ENCODE data around the gene KCTD11.

Gene KCTD11

DNA sequence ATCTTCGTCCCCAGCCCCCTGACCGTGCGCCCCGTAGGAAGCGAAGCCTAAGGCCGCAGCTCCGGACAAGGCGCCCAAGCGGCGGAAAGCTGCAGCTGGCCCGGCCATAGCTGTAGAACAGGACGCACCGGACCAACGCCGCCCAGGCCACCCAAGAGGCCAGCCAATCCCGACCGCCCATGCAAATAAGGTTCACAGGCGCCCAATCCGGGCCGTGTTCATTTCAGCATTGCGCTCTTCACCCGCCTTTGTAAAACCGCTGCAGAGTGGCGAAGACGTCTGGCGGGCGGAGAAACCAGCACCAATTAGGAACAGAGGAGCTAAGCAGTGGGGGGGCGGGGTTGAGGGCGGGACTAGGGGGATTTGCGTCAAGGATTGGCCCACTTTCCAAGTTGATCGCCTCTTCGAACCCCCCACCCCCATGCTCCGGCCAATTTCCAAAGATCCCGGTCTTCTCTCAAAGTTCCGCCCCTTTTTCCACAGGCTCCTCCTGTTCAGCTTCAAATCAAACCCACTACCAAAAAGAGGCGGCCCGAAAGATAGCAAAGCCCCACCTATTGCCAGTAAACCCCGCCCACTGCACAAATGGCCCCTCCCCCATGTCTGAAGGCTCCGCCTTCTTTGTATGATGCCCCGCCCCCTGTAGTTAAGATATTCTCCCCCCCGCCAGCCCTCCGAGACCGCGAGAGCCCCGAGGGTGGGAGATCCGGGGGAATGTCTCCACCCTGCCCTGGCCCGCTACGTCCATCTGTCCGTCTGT is 52.2 kb downstream of the KCTD11 start, which contains the start of gene TMEM256:
TMEM256 (minus strand) TSS at position 121 of the 760 bp plus-strand sequence; CDS start at position 108, 13 bp downstream.
- H3K4me2 ChIP-seq (ENCODE audit: low read length), result peak within 1 kb of the TSS; percentile 85
- H4K20me1 ChIP-seq (ENCODE audit: insufficient read depth, low read length), result no peaks in the 10 kb centered on the region
- H3K9me3 ChIP-seq (ENCODE audit: insufficient read depth, low read length), result no peaks in the 10 kb centered on the region
- H3K4me1 ChIP-seq (ENCODE audit: low read length), result peaks cover 10% of the 10 kb centered on the region
- no peak for TF ChIP-seq EZH2phosphoT487 (IDR thresholded peaks at IDR 0.05; ENCODE audit: low read depth)
- TF ChIP-seq, protein P1, sequence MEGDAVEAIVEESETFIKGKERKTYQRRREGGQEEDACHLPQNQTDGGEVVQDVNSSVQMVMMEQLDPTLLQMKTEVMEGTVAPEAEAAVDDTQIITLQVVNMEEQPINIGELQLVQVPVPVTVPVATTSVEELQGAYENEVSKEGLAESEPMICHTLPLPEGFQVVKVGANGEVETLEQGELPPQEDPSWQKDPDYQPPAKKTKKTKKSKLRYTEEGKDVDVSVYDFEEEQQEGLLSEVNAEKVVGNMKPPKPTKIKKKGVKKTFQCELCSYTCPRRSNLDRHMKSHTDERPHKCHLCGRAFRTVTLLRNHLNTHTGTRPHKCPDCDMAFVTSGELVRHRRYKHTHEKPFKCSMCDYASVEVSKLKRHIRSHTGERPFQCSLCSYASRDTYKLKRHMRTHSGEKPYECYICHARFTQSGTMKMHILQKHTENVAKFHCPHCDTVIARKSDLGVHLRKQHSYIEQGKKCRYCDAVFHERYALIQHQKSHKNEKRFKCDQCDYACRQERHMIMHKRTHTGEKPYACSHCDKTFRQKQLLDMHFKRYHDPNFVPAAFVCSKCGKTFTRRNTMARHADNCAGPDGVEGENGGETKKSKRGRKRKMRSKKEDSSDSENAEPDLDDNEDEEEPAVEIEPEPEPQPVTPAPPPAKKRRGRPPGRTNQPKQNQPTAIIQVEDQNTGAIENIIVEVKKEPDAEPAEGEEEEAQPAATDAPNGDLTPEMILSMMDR (IDR thresholded peaks at IDR 0.05; ENCODE audit: low read depth, low read length), result no peak
- no peaks in the 10 kb centered on the region for H3K79me2 ChIP-seq (ENCODE audit: low read length)
- no peaks in the 10 kb centered on the region for H3K36me3 ChIP-seq (replicated peaks; ENCODE audit: low read depth, low read length)
- peaks cover 5% of the 10 kb centered on the region; the same call in 1 of the 2 replicates for H3K27me3 ChIP-seq (ENCODE audit: low read depth, low read length)
- H3K4me3 ChIP-seq (ENCODE audit: low read length), result peak within 1 kb of the TSS; percentile 83
- peak within 1 kb of the TSS; percentile 69; the same call in 1 of the 2 replicates for H2AFZ ChIP-seq (ENCODE audit: low read depth, low read length)
- peak within 1 kb of the TSS; percentile 68 for H3K9ac ChIP-seq (ENCODE audit: low read length)
- H3K27ac ChIP-seq (ENCODE audit: low read length), result peak within 1 kb of the TSS; percentile 63
